ENCODE data around the gene ZMYND8.

- no peak for TF ChIP-seq CTCF (IDR thresholded peaks at IDR 0.05)
- TF ChIP-seq POLR2A (IDR thresholded peaks at IDR 0.05): no peak
Observed at GRCh38 chr20:47235111-47235510, 121.4 kb downstream of the ZMYND8 start.

All from testis (tissue), 2 donors.